Activated naive CD8-positive, alpha-beta T cell treated with anti-CD3 and anti-CD28 coated beads, Interleukin-2, amount 50 U/mL, for 16 hours (primary cell): ENCODE measurements around the gene SLC23A1.
"Not testable (repeated sequence)": the region's sequence is repeated elsewhere in the genome, so short reads cannot be mapped to it uniquely, and the experiment has no call there.

Source experiments
- DNase-seq: peaks from one replicate; pipeline ENCODE4 v3.0.0-alpha.2; 2020; ENCODE audit warnings: low read depth, low spot score

SLC23A1 gene

GRCh38 chr5:139369181-139369580, 13.9 kb downstream of the SLC23A1 start:
- no peak for DNase-seq

- DNase-seq: no peak
These were observed 14.5 kb downstream of the SLC23A1 start for GRCh38 chr5:139368613-139369012.

GRCh38 chr5:139364466-139364865, 18.6 kb downstream of the SLC23A1 start:
- DNase-seq: no peak

GRCh38 chr5:139363937-139364336, 19.2 kb downstream of the SLC23A1 start:
- no peak for DNase-seq

- no peak for DNase-seq
These were observed 21.2 kb downstream of the SLC23A1 start for GRCh38 chr5:139361835-139362429.

GRCh38 chr5:139360384-139360783, 22.7 kb downstream of the SLC23A1 start:
- no peak for DNase-seq

DNA sequence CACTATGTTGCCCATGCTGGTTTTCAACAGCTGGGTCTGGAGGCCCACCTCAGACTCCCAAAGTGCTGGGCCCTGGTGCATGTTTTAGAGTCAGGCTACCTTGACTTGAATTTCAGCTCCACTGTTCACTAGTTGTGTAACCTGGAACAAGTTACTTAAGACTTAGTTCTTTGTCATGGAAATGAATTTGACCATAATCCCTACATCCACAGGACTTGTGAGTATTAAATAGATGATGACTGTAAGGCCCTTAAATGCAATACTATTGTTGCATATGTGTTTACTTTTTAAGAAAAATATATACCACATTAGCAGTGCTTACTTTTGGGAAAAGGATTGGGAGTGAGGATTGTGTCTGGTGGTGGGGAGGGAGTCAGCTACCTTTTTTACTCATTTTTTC, 25.0 kb downstream of the SLC23A1 start:
- no peak for DNase-seq

DNA sequence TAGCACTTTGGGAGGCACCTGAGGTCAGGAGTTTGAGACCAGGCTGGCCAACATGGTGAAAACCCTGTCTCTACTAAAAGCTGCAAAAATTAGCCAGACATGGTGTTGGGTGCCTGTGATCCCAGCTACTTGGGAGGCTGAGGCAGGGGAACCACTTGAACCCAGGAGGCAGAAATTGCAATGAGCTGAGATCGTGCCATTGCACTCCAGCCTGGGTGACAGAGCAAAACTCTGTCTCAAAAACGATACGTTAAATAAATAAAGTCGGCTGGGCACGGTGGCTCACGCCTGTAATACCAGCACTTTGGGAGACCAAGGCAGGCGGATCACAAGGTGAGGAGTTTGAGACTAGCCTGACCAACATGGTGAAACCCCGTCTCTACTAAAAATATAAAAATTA, 27.2 kb downstream of the SLC23A1 start:
- DNase-seq: not testable (repeated sequence)

GRCh38 chr5:139354186-139354585, 28.9 kb downstream of the SLC23A1 start:
- no peak for DNase-seq

GRCh38 chr5:139347863-139348262, 35.2 kb downstream of the SLC23A1 start:
- not testable (repeated sequence) for DNase-seq

DNA sequence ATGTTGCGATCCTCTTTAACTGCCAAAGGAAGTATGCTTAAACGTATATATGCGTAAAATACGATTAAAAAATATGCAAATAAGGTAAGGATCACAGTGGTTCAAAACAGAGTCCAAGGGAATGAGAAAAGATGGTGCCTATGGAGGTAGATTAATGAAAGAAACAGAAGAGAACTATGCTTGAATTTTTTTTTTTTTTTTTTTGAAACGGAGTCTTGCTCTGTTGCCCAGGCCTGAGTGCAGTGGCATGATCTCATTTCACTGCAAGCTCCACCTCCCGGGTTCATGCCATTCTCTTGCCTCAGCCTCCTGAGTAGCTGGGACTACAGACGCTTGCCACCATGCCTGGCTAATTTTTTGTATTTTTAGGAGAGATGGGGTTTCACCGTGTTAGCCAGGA, 37.7 kb downstream of the SLC23A1 start:
- not testable (repeated sequence) for DNase-seq

DNA sequence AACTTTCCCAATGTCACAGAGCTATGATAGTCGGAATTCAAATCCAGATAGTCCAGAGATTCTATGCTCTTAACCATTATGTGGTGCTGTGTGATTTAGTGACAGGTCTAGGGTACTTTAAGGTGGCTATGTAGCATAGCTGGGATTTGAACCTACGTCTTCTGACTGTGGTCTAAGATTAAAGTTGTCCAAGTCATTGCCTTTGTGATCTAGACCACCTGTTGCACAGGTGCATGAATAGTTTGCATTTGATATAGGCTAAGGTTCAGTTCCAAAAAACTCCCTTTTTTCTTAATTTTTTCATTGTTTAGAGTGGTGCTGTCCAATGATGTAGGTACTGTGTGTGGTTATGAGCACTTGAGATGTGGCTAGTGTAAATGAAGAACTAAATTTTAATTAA, 38.9 kb downstream of the SLC23A1 start:
- DNase-seq: no peak

DNA sequence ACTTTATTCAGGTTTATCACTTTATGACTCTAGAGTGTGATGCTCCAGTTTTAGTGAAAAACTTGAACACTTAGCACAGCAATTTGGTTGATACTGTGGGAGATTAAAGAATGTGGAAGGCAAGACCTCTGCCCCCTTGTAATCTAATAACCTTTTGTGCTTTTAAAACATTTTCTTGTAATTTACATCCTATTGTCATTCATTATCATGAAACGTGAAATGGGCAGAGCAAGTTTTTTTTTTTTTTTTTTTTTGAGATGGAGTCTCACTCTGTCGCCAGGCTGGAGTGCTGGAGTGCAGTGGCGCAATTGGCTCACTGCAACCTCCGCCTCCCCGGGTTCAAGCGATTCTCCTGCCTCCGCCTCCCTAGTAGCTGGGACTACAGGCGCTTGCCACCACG, 39.6 kb downstream of the SLC23A1 start:
- DNase-seq: no peak

- peak; percentile 63 for DNase-seq
These were observed 40.7 kb downstream of the SLC23A1 start for GRCh38 chr5:139342423-139342723.

DNA sequence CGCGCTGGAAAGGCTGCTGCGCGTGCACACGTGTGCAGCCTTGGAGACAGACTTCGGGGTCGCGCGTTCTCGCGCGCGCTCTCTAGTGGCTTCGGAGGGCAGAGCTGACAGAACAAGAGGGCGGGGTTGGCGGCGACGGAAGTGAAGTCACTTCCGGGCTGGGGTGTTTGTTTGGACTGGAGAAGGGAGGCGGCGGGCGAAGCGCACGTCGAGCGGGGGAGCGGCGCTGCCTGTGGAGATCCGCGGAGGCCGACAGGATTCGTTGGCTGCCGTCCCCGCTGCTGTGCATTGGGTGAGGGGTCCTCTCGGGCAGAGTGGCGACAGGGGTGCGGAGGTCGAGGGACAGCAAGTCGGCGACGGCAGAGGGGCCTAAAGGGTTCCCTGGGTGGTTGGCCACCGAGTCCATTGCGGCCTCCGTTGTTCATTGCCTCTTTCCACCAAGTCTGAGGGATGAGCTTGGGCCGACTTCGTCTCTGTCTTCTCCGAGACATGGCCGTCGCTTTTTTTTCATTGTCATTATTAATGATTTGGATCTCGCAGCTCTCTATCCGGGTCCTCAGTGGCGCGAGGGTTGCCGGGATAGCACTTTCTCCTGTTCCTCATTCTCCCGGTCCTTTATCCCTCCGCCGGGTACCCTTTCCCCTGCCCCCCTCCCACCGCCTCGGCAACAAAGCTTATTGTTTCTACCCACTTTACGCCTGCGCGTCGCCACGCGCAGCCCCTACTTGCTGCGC, 41.2 kb downstream of the SLC23A1 start, which contains the start of gene PAIP2:
PAIP2 (plus strand) TSS at position 166 of the 734 bp plus-strand sequence. CDS start 21,931 bp downstream, outside the sequence.
- peak; percentile 94 for DNase-seq

DNA sequence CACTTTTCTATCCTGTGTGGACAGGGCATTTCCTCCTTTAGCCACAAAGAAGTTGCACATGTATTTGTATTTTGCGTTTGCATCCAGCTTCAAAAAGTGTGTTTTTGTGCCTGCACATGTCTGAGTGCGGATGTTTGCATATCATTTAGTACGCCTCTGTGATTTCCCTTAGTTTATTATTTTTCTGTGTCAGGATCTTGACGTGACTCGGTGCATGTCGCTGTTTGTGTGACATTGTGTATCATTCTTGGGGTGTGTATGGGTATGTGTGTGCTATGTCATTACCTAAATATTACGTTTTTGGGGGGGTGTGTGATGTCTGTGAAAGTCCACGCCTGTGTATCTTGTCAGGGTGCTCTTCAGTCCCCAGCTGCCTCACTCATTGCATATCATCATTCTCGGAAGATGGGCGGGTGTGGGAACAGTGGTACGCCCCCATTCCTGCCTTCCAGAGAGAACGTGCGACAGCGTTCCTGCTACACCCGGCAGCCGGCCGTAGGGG, 41.9 kb downstream of the SLC23A1 start:
- no peak for DNase-seq

GRCh38 chr5:139340051-139340450, 43.0 kb downstream of the SLC23A1 start:
- DNase-seq: no peak

DNA sequence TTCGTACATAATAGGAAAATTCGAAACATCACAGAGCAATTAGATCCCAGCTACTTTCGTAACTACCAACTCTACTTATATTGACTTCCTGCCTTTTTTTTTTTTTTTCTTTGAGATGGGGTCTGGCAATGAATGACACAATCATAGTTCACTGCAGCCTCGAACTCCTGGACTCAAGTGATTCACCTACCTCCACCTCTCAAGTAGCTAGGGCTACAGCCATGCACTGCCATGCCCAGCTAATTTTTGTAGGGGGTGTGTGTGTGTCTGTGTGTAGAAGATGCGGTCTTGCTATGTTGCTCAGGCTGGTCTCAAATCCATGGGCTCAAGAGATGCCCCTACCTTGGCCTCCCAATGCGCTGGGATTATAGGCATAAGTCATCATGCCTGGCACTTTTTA, 47.3 kb downstream of the SLC23A1 start:
- DNase-seq: no peak
